Measurements from ENCODE around the gene ZNF8.

DNA sequence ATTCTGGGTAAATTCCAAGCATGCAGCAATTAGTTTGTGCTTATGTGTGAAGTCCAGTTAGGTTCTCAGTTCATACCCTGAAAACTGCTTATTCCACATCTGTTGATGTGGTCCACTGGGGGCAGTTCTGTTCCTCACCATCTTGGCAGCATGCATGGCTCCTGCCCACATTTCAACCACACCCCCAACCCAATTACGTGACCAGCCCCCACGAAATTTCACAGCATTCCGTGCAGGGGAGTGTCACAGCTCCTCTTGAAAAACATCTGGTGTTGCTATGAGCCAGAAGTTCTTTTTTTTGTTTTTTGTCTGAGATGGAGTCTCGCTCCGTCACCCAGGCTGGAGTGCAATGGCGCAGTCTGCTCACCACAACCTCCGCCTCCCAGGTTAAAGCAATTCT lies 17.3 kb downstream of the ZNF8 start:
- TF ChIP-seq, protein P1, sequence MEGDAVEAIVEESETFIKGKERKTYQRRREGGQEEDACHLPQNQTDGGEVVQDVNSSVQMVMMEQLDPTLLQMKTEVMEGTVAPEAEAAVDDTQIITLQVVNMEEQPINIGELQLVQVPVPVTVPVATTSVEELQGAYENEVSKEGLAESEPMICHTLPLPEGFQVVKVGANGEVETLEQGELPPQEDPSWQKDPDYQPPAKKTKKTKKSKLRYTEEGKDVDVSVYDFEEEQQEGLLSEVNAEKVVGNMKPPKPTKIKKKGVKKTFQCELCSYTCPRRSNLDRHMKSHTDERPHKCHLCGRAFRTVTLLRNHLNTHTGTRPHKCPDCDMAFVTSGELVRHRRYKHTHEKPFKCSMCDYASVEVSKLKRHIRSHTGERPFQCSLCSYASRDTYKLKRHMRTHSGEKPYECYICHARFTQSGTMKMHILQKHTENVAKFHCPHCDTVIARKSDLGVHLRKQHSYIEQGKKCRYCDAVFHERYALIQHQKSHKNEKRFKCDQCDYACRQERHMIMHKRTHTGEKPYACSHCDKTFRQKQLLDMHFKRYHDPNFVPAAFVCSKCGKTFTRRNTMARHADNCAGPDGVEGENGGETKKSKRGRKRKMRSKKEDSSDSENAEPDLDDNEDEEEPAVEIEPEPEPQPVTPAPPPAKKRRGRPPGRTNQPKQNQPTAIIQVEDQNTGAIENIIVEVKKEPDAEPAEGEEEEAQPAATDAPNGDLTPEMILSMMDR (IDR thresholded peaks at IDR 0.05), result no peak
- TF ChIP-seq POLR2A (IDR thresholded peaks at IDR 0.05), result no peak
